Retinal pigment epithelial cell (primary cell): ENCODE data around the gene EFTUD2.

Experiments
- DNase-seq: peaks from one replicate; pipeline ENCODE4 v3.0.0-alpha.2; 2010; ENCODE audit warnings: low read depth
- H3K4me3 ChIP-seq: 2 replicates; pipeline ENCODE4 v1.5.1; 2011; ENCODE audit warnings: mild to moderate bottlenecking, low read length, control low read depth, moderate library complexity
- CTCF ChIP-seq: conservative IDR thresholded peaks from 2 replicates; pipeline ENCODE4 v1.5.1; 2011; ENCODE audit warnings: low read depth, low read length, control low read depth, inconsistent platforms

The EFTUD2 gene

GRCh38 chr17:44913676-44914075 lies 14.4 kb upstream of the EFTUD2 start:
- TF ChIP-seq CTCF = no peak
- H3K4me3 ChIP-seq = no peak overlapping the region
- no peak for DNase-seq

- no peak for TF ChIP-seq CTCF
- no peak for DNase-seq
- H3K4me3 ChIP-seq = no peak overlapping the region
Observed at GRCh38 chr17:44912763-44913544, 13.7 kb upstream of the EFTUD2 start.

GRCh38 chr17:44911133-44912001 lies 12.1 kb upstream of the EFTUD2 start:
- peak overlapping the region; percentile 22 for H3K4me3 ChIP-seq
- peak; percentile 85 for TF ChIP-seq CTCF
- no peak for DNase-seq

GRCh38 chr17:44910231-44911106 lies 11.2 kb upstream of the EFTUD2 start:
- TF ChIP-seq CTCF = no peak
- no peak overlapping the region for H3K4me3 ChIP-seq
- DNase-seq = no peak

- no peak for TF ChIP-seq CTCF
- H3K4me3 ChIP-seq = no peak overlapping the region
- no peak for DNase-seq
Observed at GRCh38 chr17:44909681-44910144, 10.5 kb upstream of the EFTUD2 start.

- DNase-seq = no peak
- no peak overlapping the region for H3K4me3 ChIP-seq
- no peak for TF ChIP-seq CTCF
Observed at GRCh38 chr17:44908761-44909326, 9.6 kb upstream of the EFTUD2 start.
